Neural progenitor cell (in vitro differentiated cells): ENCODE measurements around the gene SYT1.

Source experiments
- CTCF ChIP-seq: fragments of 200-600 bp; sonication (generic); IDR thresholded peaks from 2 replicates; pipeline ENCODE4 v1.5.1; 2017; ENCODE audit warnings: antibody characterized with exemption, mild to moderate bottlenecking
- EZH2phosphoT487 ChIP-seq: fragments of 200-600 bp; sonication (generic); IDR thresholded peaks from 2 replicates; pipeline ENCODE4 v1.6.1; 2017; ENCODE audit warnings: antibody characterized with exemption

- no peak for TF ChIP-seq CTCF
- TF ChIP-seq EZH2phosphoT487, result no peak
Observed at GRCh38 chr12:78864403-78864869, at the start of gene SYT1.
